Upper lobe of right lung (tissue), 1 donor: Measurements from ENCODE around the gene PHKB. TPM values are rescaled to one million over a fixed set of nuclear protein-coding genes. Genes with fewer than 3 reads are reported as not detected.
"Not testable (repeated sequence)": the region's sequence is repeated elsewhere in the genome, so short reads cannot be mapped to it uniquely, and the experiment has no call there.

Experiments used
- ATAC-seq: fragments of 200-7000 bp; cut with Tn5 transposase; one replicate; pipeline ENCODE4 v1.9.1; 2020; ENCODE audit warnings: mild to moderate bottlenecking, moderate library complexity
- DNase-seq: peaks from one replicate; pipeline ENCODE4 v3.0.0-alpha.2; 2020
- H3K27ac ChIP-seq: fragments of 200-600 bp; one replicate; pipeline ENCODE4 v1.8.0; 2022
- H3K27me3 ChIP-seq: fragments of 200-600 bp; one replicate; pipeline ENCODE4 v1.8.0; 2022; ENCODE audit warnings: mild to moderate bottlenecking
- H3K36me3 ChIP-seq: fragments of 200-600 bp; one replicate; pipeline ENCODE4 v1.8.0; 2022
- H3K4me1 ChIP-seq: fragments of 200-600 bp; one replicate; pipeline ENCODE4 v1.8.0; 2022
- H3K4me3 ChIP-seq: fragments of 200-600 bp; one replicate; pipeline ENCODE4 v1.8.0; 2022; ENCODE audit warnings: mild to moderate bottlenecking
- H3K9me3 ChIP-seq: fragments of 200-600 bp; one replicate; pipeline ENCODE4 v1.8.0; 2022
- intact Hi-C: fragments of 100-400 bp; cut with DNase I; formaldehyde crosslinking; loops from one replicate; pipeline ENCODE4 v1.11.0; 2022
- total RNA-seq: library from RNA; stranded (reverse); fragmentation: NEBNext Ultra II Directional; extraction: Animal tissue kit (Norgen Biotek cat#: 25700); gene quantifications from one replicate; pipeline ENCODE4 v1.2.1, GENCODE V29; 2021
- TF ChIP-seq, protein P1 (sequence below): fragments of 200-600 bp; IDR thresholded peaks from one replicate; pipeline ENCODE4 v1.8.0; 2022; ENCODE audit warnings: antibody characterized with exemption
- donor health status: DM: no; HTN: yes; CAD: no; lungs with severe emphysema.

Gene PHKB
- total RNA-seq, 1 donor from 2014 or later, result 91.8 TPM

GRCh38 chr16:47538472-47538871 lies 77.3 kb downstream of the PHKB start:
- no peak overlapping the region for H3K4me3 ChIP-seq
- no peaks in the 10 kb centered on the region for H3K27me3 ChIP-seq
- H3K9me3 ChIP-seq, result no peaks in the 10 kb centered on the region
- intact Hi-C loops, result no loop called here
- no peaks in the 10 kb centered on the region for H3K36me3 ChIP-seq
- no peaks in the 10 kb centered on the region for H3K4me1 ChIP-seq
- no peak overlapping the region for H3K27ac ChIP-seq
- TF ChIP-seq, protein P1, sequence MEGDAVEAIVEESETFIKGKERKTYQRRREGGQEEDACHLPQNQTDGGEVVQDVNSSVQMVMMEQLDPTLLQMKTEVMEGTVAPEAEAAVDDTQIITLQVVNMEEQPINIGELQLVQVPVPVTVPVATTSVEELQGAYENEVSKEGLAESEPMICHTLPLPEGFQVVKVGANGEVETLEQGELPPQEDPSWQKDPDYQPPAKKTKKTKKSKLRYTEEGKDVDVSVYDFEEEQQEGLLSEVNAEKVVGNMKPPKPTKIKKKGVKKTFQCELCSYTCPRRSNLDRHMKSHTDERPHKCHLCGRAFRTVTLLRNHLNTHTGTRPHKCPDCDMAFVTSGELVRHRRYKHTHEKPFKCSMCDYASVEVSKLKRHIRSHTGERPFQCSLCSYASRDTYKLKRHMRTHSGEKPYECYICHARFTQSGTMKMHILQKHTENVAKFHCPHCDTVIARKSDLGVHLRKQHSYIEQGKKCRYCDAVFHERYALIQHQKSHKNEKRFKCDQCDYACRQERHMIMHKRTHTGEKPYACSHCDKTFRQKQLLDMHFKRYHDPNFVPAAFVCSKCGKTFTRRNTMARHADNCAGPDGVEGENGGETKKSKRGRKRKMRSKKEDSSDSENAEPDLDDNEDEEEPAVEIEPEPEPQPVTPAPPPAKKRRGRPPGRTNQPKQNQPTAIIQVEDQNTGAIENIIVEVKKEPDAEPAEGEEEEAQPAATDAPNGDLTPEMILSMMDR, result no peak
- DNase-seq (no peak), ATAC-seq (no peak)

- intact Hi-C loops, H3K36me3 ChIP-seq, H3K27me3 ChIP-seq: not testable (repeated sequence)
These were observed 78.9 kb downstream of the PHKB start for GRCh38 chr16:47539707-47540670.

DNA sequence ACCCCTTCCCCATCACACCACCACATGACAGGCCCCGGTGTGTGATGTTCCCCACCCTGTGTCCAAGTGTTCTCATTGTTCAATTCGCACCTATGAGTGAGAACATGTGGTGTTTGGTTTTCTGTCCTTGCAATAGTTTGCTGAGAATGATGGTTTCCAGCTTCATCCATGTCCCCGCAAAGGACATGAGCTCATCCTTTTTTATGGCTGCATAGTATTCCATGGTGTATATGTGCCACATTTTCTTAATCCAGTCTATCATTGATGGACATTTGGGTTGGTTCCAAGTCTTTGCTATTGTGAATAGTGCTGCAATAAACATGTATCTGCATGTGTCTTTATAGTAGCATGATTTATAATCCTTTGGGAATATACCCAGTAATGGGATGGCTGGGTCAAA lies 80.0 kb downstream of the PHKB start:
- H3K27me3 ChIP-seq, H3K27ac ChIP-seq, H3K9me3 ChIP-seq, H3K36me3 ChIP-seq, H3K4me3 ChIP-seq, H3K4me1 ChIP-seq, intact Hi-C loops, ATAC-seq, DNase-seq: not testable (repeated sequence)

More at GRCh38 chr16:47539707-47540670, 78.9 kb downstream of the PHKB start:
- H3K27ac ChIP-seq, ATAC-seq, H3K4me1 ChIP-seq, H3K4me3 ChIP-seq, H3K9me3 ChIP-seq, DNase-seq: not testable (repeated sequence)

DNA sequence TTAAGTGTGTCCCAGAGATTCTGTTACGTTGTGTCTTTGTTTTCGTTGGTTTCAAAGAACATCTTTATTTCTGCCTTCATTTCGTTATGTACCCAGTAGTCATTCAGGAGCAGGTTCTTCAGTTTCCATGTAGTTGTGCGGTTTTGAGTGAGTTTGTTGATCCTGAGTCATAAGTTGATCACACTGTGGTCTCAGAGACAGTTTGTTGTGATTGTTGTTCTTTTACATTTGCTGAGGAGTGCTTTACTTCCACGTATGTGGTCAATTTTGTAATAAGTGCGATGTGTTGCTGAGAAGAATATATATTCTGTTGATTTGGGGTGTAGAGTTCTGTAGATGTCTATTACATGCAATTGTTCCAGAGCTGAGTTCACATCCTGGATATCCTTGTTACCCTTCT lies 83.1 kb downstream of the PHKB start:
- ATAC-seq, DNase-seq, H3K27me3 ChIP-seq, H3K36me3 ChIP-seq, H3K9me3 ChIP-seq, H3K4me1 ChIP-seq, H3K4me3 ChIP-seq, H3K27ac ChIP-seq, intact Hi-C loops: not testable (repeated sequence)

DNA sequence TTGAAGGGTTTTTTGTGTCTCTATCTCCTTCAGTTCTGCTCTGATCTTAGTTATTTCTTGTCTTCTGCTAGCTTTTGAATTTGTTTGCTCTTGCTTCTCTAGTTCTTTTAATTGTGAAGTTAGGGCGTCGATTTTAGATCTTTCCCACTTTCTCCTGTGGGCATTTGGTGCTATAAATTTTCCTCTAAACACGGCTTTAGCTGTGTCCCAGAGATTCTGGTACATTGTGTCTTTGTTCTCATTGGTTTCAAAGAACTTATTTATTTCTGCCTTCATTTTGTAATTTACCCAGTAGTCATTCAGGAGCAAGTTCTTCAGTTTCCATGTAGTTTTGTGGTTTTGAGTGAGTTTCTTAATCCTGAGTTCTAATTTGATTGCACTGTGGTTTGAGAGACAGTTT lies 90.1 kb downstream of the PHKB start:
- DNase-seq, H3K4me3 ChIP-seq, ATAC-seq, intact Hi-C loops, H3K27me3 ChIP-seq, H3K9me3 ChIP-seq, H3K27ac ChIP-seq, H3K4me1 ChIP-seq: not testable (repeated sequence)
- peaks cover 14% of the 10 kb centered on the region for H3K36me3 ChIP-seq

DNA sequence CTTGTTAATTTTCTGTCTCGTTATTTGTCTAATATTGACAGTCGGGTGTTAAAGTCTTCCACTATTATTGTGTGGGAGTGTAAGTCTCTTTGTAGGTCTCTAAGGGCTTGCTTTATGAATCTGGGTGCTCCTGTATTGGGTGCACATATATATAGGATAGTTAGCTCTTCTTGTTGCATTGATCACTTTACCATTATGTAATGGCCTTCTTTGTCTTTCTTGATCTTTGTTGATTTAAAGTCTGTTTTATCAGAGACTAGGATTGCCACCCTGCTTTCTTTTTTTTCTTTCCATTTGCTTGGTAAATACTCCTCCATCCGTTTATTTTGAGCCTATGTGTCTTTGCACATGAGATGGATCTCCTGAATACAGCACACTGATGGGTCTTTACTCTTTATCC lies 90.6 kb downstream of the PHKB start:
- intact Hi-C loops, H3K27ac ChIP-seq, ATAC-seq, H3K4me1 ChIP-seq, H3K27me3 ChIP-seq, DNase-seq, H3K9me3 ChIP-seq, H3K4me3 ChIP-seq: not testable (repeated sequence)
- peaks cover 14% of the 10 kb centered on the region for H3K36me3 ChIP-seq

- intact Hi-C loops, result no loop called here
- H3K4me1 ChIP-seq, result no peaks in the 10 kb centered on the region
- no peak for DNase-seq
- TF ChIP-seq, protein P1, result no peak
- no peak for ATAC-seq
- H3K9me3 ChIP-seq, result peaks cover 9% of the 10 kb centered on the region
- no peak overlapping the region for H3K27ac ChIP-seq
- no peak overlapping the region for H3K4me3 ChIP-seq
- peaks cover 8% of the 10 kb centered on the region for H3K36me3 ChIP-seq
- no peaks in the 10 kb centered on the region for H3K27me3 ChIP-seq
These were observed 92.9 kb downstream of the PHKB start for GRCh38 chr16:47553853-47554564.

- DNase-seq, ATAC-seq, H3K27me3 ChIP-seq, H3K27ac ChIP-seq, H3K36me3 ChIP-seq, H3K4me3 ChIP-seq, H3K4me1 ChIP-seq, intact Hi-C loops, H3K9me3 ChIP-seq: not testable (repeated sequence)
These were observed 93.5 kb downstream of the PHKB start for GRCh38 chr16:47554587-47554986.
